GM23248 (cell line): ENCODE results near the gene SPTBN5.

Experiments
- EZH2 ChIP-seq: fragments of 200-600 bp; sonication (generic); IDR thresholded peaks from 2 replicates; pipeline ENCODE4 v1.6.1; 2018; ENCODE audit warnings: antibody characterized with exemption, mild to moderate bottlenecking; ENCODE audit not compliant: insufficient read depth, poor library complexity, severe bottlenecking
- EZH2phosphoT487 ChIP-seq: fragments of 200-600 bp; sonication (generic); IDR thresholded peaks from 2 replicates; pipeline ENCODE4 v1.6.1; 2018; ENCODE audit warnings: antibody characterized with exemption, moderate library complexity, mild to moderate bottlenecking, low read depth; ENCODE audit not compliant: insufficient read depth

GRCh38 chr15:41854443-41854842, 39.4 kb downstream of the SPTBN5 start:
- TF ChIP-seq EZH2phosphoT487 (no peak), EZH2 (no peak)
